ENCODE measurements around the gene MYO15A. TPM values are rescaled to one million over a fixed set of nuclear protein-coding genes. Genes with fewer than 3 reads are reported as not detected.

Gene MYO15A
- total RNA-seq, 1 experiment from 2014 or later = 2.8 TPM

- intact Hi-C loops (cut with micrococcal nuclease) = no loop called here
- H3K27me3 ChIP-seq (ENCODE audit: insufficient read depth, low read length) = no peaks in the 10 kb centered on the region
- H3K4me3 ChIP-seq (replicated peaks in 1 of 2; ENCODE audit: low read depth in 1 of 2, low read length in 2 of 2) = no peak overlapping the region
- ATAC-seq (no peak), DNase-seq (ENCODE audit: low read depth, low spot score) (no peak)
- TF ChIP-seq POLR2A (IDR thresholded peaks at IDR 0.05; ENCODE audit: borderline replicate concordance, extremely low read depth, insufficient read depth, insufficient read length) (no peak), JUND (IDR thresholded peaks at IDR 0.05) (no peak), MAX (IDR thresholded peaks at IDR 0.05) (no peak), TCF7L2 (IDR thresholded peaks at IDR 0.05; ENCODE audit: borderline replicate concordance, extremely low read depth, insufficient read depth, insufficient read length) (no peak)
- H3K4me1 ChIP-seq (ENCODE audit: control insufficient read depth in 1 of 2, insufficient read depth in 2 of 2, low read length in 2 of 2) = no peaks in the 10 kb centered on the region
- BruUV-seq (replicated peaks) = no TSS peak
- H3K27ac ChIP-seq (ENCODE audit: low read depth, low read length) = no peak overlapping the region
- ChIA-PET CTCF (no interaction called here), RAD21 (ENCODE audit: low non-redundant PET in 1 of 2, low total read pairs in 2 of 2, uncharacterized antibody in 2 of 2, unreplicated experiment in 2 of 2) (no interaction called here), POLR2A (no interaction called here)
- no peaks in the 10 kb centered on the region for H3K9me2 ChIP-seq (ENCODE audit: insufficient read depth)
- peaks cover 0 to 2% of the 10 kb centered on the region in 2 experiments; a peak in 1 of 4 replicates for H3K36me3 ChIP-seq (ENCODE audit: control insufficient read depth in 1 of 2, insufficient read depth in 2 of 2, low read length in 2 of 2)
- no peaks in the 10 kb centered on the region for H3K9me3 ChIP-seq (ENCODE audit: control insufficient read depth in 1 of 2, insufficient read depth in 1 of 2, low read depth in 1 of 2, low read length in 2 of 2)
- no peak overlapping the region for H3K4me2 ChIP-seq (ENCODE audit: low read length)
- H3K79me2 ChIP-seq (ENCODE audit: insufficient read depth, low read length) = no peaks in the 10 kb centered on the region
- H3K9ac ChIP-seq (ENCODE audit: low read length) = no peak overlapping the region
- no peaks in the 10 kb centered on the region for H4K20me1 ChIP-seq (ENCODE audit: insufficient read depth)
- no peak overlapping the region for H2AFZ ChIP-seq (ENCODE audit: low read depth, low read length, poor library complexity, severe bottlenecking)
These were observed 585 bp upstream of the MYO15A start for GRCh38 chr17:18107971-18108370.

GRCh38 chr17:18109935-18110485, 1.5 kb downstream of the MYO15A start:
- Histone ChIP-seq H3K4me2 (ENCODE audit: low read length) (no peak overlapping the region), H3K9ac (ENCODE audit: low read length) (no peak overlapping the region), H3K9me3 (ENCODE audit: control insufficient read depth in 1 of 2, insufficient read depth in 1 of 2, low read depth in 1 of 2, low read length in 2 of 2) (no peaks in the 10 kb centered on the region), H3K4me3 (replicated peaks in 1 of 2; ENCODE audit: low read depth in 1 of 2, low read length in 2 of 2) (no peak overlapping the region), H3K4me1 (ENCODE audit: control insufficient read depth in 1 of 2, insufficient read depth in 2 of 2, low read length in 2 of 2) (no peaks in the 10 kb centered on the region), H2AFZ (ENCODE audit: low read depth, low read length, poor library complexity, severe bottlenecking) (no peak overlapping the region), H3K79me2 (ENCODE audit: insufficient read depth, low read length) (no peaks in the 10 kb centered on the region), H4K20me1 (ENCODE audit: insufficient read depth) (no peaks in the 10 kb centered on the region), H3K36me3 (ENCODE audit: control insufficient read depth in 1 of 2, insufficient read depth in 2 of 2, low read length in 2 of 2) (no peaks in the 10 kb centered on the region; a peak in 1 of 4 replicates), H3K27me3 (ENCODE audit: insufficient read depth, low read length) (no peaks in the 10 kb centered on the region), H3K27ac (ENCODE audit: low read depth, low read length) (no peak overlapping the region), H3K9me2 (ENCODE audit: insufficient read depth) (no peaks in the 10 kb centered on the region)
- no peak for TF ChIP-seq EGR1 (IDR thresholded peaks at IDR 0.05; ENCODE audit: low read depth)
- TF ChIP-seq ZNF274 (IDR thresholded peaks at IDR 0.05; ENCODE audit: low read depth, low read length) = no peak
- no peak for TF ChIP-seq POLR2AphosphoS5 (IDR thresholded peaks at IDR 0.05; ENCODE audit: low read depth, low read length)
- no TSS peak for BruUV-seq (replicated peaks)
- RAD21 ChIA-PET (ENCODE audit: low non-redundant PET in 1 of 2, low total read pairs in 2 of 2, uncharacterized antibody in 2 of 2, unreplicated experiment in 2 of 2) = no interaction called here
- ATAC-seq (no peak), DNase-seq (ENCODE audit: low read depth, low spot score) (no peak)
- POLR2A ChIA-PET = no interaction called here
- intact Hi-C loops (cut with micrococcal nuclease) = no loop called here
- CTCF ChIA-PET = no interaction called here

All from HCT116 (cell line).